GM12891 (cell line): Measurements from ENCODE around the gene IGF1.

ENCODE experiments used
- POLR2A ChIP-seq: IDR thresholded peaks from 2 replicates; pipeline ENCODE4 v1.6.1; 2011; ENCODE audit warnings: low read depth, low read length, control low read depth
- POLR2AphosphoS5 ChIP-seq: IDR thresholded peaks from 2 replicates; pipeline ENCODE4 v1.6.1; 2011; ENCODE audit warnings: low read depth, low read length, control low read depth
- SPI1 ChIP-seq: IDR thresholded peaks from 2 replicates; pipeline ENCODE4 v1.6.1; 2011; ENCODE audit warnings: low read depth, low read length, control low read depth
- TAF1 ChIP-seq: IDR thresholded peaks from 2 replicates; pipeline ENCODE4 v1.6.1; 2011; ENCODE audit warnings: low read depth, low read length, control low read depth

DNA sequence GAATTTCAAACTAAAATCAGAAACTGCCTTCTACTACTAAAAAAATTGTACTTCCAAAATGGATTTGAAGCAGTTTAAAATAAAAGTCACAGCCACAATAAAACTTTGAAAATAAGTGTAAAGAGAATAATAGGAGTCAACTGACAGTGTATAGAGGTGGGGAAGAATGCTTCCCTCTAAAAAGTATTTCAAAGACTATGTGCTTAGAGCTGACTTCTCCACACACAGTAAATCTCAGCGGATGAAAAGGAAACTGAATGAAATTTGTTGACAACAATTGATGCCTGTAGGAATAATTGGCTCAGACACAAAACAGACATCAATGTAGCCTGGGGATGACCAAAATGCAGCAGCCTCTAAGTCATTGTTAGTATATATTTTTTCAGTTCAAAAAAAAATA, 7.9 kb downstream of the IGF1 start:
- TF ChIP-seq POLR2AphosphoS5 (no peak), POLR2A (no peak), TAF1 (no peak), SPI1 (no peak)
